ENCODE measurements around the gene RAB7B. TPM values are rescaled to one million over a fixed set of nuclear protein-coding genes. Genes with fewer than 3 reads are reported as not detected.

Gene RAB7B
- total RNA-seq, 6 experiments from 2014 or later: 0.14 to 1.4 (median 0.37) TPM

DNA sequence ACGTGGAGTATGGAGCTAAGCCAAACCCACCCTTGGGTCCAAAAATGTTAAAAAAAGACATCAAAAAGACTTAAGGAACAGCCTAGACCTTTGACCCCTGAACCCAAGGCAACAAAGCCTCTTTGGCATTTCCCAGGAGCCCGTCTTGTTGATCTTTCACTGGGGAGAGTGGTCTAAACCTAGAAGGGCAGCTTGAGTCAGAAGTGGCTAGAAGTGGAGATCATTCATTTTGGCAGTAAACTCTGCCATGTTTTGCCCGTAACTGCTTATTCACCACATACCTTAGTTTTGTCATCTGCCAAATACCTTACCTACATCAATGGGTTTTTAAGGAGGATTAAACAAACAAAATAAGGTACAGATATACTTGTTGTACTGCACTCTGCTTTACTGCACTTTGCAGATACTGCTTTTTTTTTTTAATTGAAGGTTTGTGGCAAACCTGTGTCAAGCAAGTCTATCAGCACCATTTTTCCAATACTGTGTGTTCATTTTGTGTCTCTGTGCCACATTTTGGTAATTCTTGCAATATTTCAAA, 22.2 kb upstream of the RAB7B start:
- H3K9me3 ChIP-seq: no peaks in the 10 kb centered on the region
- WGBS (ENCODE audit: insufficient coverage, low coverage, low lambda C conversion rate, missing lambda C conversion rate): 64% methylated on average over 3 of the region's 3 CpGs
- no peaks in the 10 kb centered on the region for H3K27me3 ChIP-seq
- no peak for ATAC-seq
- intact Hi-C loops (cut with DNase I): loop anchor here in 1 of 2 donors (10.0 kb wide), 1 partner anchor 79 kb away; no protein-coding TSS in a partner anchor
- H3K4me3 ChIP-seq: no peak overlapping the region
- no peak for TF ChIP-seq POLR2A (IDR thresholded peaks at IDR 0.05)
- TF ChIP-seq, protein P1, sequence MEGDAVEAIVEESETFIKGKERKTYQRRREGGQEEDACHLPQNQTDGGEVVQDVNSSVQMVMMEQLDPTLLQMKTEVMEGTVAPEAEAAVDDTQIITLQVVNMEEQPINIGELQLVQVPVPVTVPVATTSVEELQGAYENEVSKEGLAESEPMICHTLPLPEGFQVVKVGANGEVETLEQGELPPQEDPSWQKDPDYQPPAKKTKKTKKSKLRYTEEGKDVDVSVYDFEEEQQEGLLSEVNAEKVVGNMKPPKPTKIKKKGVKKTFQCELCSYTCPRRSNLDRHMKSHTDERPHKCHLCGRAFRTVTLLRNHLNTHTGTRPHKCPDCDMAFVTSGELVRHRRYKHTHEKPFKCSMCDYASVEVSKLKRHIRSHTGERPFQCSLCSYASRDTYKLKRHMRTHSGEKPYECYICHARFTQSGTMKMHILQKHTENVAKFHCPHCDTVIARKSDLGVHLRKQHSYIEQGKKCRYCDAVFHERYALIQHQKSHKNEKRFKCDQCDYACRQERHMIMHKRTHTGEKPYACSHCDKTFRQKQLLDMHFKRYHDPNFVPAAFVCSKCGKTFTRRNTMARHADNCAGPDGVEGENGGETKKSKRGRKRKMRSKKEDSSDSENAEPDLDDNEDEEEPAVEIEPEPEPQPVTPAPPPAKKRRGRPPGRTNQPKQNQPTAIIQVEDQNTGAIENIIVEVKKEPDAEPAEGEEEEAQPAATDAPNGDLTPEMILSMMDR (IDR thresholded peaks at IDR 0.05): no peak
- DNase-seq: no peak
- no peak overlapping the region for H3K27ac ChIP-seq
- H3K36me3 ChIP-seq: no peaks in the 10 kb centered on the region
- H3K4me1 ChIP-seq: peaks cover 0 to 10% (median 3%) of the 10 kb centered on the region in 4 donors

DNA sequence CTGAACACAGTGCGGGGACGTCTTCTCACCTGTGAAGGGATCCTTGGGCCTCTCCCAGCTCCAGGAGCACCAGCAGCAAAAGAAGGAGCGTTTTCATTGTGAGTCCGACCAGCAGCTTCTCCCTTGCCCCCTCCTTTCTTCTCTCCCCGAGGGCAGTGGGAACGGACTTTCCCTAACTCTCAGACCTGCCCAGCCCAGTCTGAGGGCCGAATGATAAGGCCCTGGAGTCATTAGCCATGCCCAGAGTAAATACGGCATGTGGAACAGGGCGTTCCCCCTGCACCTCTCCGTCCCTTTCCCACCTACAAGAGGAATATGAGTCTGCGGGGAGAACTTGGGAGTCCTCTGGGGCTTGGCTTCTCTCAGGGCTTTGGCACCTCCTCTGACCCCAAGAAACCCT, 20.5 kb upstream of the RAB7B start, which contains the start of gene CTSE:
CTSE (minus strand) TSS at position 201 of the 400 bp plus-strand sequence; CDS start at position 97, 104 bp downstream.
- 77% methylated on average over 8 of the region's 11 CpGs for WGBS (ENCODE audit: insufficient coverage, low coverage, low lambda C conversion rate, missing lambda C conversion rate)
- Histone ChIP-seq H3K4me1 (no peaks in the 10 kb centered on the region), H3K36me3 (no peaks in the 10 kb centered on the region), H3K27ac (no peak within 1 kb of the TSS), H3K4me3 (no peak within 1 kb of the TSS), H3K9me3 (no peaks in the 10 kb centered on the region), H3K27me3 (no peaks in the 10 kb centered on the region)
- DNase-seq (no peak), ATAC-seq (no peak)
- TF ChIP-seq, protein P1 (IDR thresholded peaks at IDR 0.05): no peak
- TF ChIP-seq POLR2A (IDR thresholded peaks at IDR 0.05): no peak
- intact Hi-C loops (cut with DNase I): loop anchor here in 1 of 2 donors (10.0 kb wide), 1 partner anchor 81 kb away; no protein-coding TSS in a partner anchor

DNA sequence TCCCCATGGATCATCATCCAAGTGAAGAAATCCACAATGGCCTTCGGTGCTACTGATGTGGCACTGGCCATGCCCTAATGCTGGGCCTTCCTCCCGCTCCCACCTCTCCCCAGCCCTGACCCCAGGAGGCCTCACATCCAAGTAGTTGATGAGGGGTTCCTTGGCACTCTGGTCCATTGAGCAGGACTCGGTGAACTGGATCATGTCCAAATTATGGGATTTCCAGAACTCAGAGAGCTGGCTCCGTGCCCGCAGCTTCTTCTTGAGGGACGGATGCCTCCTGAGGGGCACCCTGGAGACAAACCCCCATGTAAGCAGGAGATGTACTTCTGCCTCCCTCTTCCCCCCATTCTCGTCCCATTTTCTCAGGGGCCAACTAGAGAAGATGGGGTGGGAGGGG, 19.6 kb upstream of the RAB7B start:
- H3K27ac ChIP-seq: no peak overlapping the region
- intact Hi-C loops (cut with DNase I): loop anchor here in 1 of 2 donors (10.0 kb wide), 1 partner anchor 82 kb away; no protein-coding TSS in a partner anchor
- H3K4me3 ChIP-seq: no peak overlapping the region

DNA sequence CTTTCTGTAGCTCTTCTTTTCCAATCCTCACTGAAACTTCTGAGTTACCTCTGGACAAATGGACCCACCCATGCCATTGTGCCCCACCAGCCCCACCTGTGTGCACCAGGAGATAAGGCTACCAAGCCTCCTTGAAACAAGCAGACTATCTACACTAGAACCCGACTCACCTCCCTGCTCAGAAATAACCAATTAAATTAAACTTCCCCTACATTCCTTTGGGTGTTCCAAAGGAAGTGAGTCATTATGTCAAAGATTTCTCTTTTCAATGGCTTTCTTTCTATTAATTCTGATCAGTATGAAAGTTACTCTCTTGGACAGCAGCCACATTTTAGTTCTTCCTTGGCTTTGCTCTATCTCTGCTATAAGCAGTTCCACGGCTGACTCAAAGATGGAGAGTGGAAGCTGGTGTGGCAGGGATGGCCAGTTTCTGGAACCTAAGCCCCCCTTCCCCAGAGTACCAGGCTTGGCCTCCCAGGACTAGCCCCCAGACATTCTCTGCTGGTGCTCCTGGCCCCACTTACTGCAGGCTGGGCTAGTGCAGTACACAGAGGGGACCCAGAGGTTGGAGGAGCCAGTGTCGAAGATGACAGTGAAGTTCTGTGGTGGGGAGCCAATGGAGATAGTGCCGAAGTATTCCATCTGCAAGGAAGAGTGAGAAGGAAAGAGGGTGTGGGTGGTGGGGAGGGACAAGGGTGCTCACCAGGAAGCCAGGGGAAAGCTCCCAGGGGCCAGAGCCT, 18.6 kb upstream of the RAB7B start:
- Histone ChIP-seq H3K27me3 (no peaks in the 10 kb centered on the region), H3K4me3 (no peak overlapping the region), H3K36me3 (no peaks in the 10 kb centered on the region), H3K27ac (no peak overlapping the region), H3K4me1 (no peaks in the 10 kb centered on the region), H3K9me3 (no peaks in the 10 kb centered on the region)
- ATAC-seq: no peak
- intact Hi-C loops (cut with DNase I): loop anchor here in 1 of 2 donors (10.0 kb wide), 1 partner anchor 83 kb away; no protein-coding TSS in a partner anchor
- WGBS (ENCODE audit: insufficient coverage, low coverage, low lambda C conversion rate, missing lambda C conversion rate): 83% methylated on average over 3 of the region's 4 CpGs
- no peak for TF ChIP-seq POLR2A (IDR thresholded peaks at IDR 0.05)
- TF ChIP-seq, protein P1 (IDR thresholded peaks at IDR 0.05): no peak
- no peak for DNase-seq

More for the DNA sequence above, 19.6 kb upstream of the RAB7B start:
- TF ChIP-seq POLR2A (IDR thresholded peaks at IDR 0.05): no peak
- TF ChIP-seq, protein P1 (IDR thresholded peaks at IDR 0.05): no peak
- DNase-seq: no peak
- Histone ChIP-seq H3K4me1 (no peaks in the 10 kb centered on the region), H3K27me3 (no peaks in the 10 kb centered on the region), H3K9me3 (no peaks in the 10 kb centered on the region), H3K36me3 (no peaks in the 10 kb centered on the region)
- WGBS (ENCODE audit: insufficient coverage, low coverage, low lambda C conversion rate, missing lambda C conversion rate): 67% methylated on average over 1 of the region's 7 CpGs
- no peak for ATAC-seq

All from right lobe of liver (tissue), 6 donors.